HG03342 (cell line): ENCODE data around the gene MCF2L2.

Experiments
- ATAC-seq: cut with Tn5 transposase; IDR thresholded peaks from one replicate; pipeline ENCODE4 v1.9.1; 2021; ENCODE audit warnings: mild to moderate bottlenecking, moderate library complexity; ENCODE audit not compliant: unreplicated experiment

The MCF2L2 gene

DNA sequence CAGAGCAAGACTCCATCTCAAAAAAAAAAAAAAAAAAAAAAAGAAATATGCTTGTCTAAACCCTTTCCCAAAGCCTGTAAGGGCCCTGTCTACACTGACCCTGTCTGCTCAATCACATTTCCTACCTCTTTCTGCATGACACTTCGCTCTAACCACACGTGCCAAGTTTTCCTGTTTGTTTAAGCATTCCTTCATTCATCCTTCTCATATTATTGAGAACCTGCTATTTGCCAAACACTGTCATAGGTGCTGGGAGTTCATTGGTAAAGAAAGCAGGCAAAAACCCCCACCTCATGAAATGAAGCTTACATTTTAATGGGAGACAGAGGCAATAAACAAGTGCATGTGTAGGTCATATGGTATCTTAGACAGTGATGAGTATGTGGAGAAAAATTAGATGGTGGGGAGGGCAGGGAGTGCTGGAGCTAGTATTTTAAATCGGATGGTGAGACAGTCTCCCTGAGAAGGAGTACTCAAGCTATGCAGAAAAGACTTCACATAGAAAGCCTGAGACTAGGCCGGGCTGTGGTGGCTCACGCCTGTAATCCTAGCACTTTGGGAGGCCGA, 127.3 kb downstream of the MCF2L2 start:
- ATAC-seq, result no peak

DNA sequence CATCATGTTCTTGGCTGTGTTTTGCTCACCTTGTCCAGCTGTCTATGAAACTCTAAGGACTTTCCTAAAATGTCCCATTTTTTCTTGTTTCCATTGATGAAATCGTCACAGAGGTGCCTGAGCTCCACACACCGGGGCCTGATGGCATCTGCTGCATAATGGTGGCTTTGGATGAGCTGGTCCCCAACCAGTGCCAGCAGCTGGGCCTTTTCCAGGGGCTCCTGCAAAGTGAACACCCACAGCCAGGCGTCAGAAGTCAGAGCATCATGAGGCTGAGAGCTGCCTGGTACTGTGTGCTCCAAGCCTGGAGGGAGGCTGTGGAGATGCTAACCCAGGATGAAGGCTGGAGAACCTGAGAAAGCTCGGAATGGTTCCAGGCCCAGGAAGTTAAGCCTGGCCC, 128.4 kb downstream of the MCF2L2 start:
- no peak for ATAC-seq

DNA sequence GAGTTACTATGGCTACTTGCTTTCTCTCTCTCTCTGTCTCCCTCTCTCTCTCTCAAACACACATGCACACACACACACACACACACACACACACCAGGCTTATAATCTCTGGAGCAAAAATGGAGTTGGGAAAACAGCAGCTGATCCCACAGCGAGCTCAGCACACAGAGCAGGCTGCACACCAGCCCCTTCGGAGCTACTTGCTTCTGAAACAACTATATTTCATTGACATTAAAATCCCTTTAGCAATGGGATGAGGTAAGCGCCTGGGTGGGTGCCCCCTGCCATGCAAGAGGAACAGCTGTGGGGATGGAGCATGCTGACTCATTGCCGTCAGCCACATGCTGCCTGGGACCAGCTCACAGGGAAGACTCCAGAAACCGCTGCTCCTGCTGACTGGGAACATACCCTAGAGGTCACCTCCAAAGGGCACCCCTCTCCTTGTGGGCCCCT, 129.7 kb downstream of the MCF2L2 start:
- no peak for ATAC-seq

DNA sequence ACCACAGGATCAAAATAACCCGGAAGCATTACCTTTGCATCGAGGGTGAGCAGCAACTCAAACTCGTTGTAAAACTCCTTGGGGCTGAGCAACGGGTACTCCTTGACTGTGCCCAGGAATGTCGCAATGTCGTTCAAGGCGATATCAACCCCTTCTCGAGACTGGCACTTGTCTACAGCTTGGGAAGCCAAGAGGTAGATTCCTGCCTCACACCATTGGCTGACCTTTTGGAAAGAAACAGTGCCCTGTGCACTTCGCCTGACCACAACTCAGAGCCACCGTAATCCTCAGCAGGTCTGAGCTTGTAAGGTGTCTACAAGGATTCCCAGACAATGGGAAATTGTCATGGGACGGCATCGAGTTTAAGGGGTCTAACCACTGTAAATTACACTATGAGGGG, 131.5 kb downstream of the MCF2L2 start:
- no peak for ATAC-seq

DNA sequence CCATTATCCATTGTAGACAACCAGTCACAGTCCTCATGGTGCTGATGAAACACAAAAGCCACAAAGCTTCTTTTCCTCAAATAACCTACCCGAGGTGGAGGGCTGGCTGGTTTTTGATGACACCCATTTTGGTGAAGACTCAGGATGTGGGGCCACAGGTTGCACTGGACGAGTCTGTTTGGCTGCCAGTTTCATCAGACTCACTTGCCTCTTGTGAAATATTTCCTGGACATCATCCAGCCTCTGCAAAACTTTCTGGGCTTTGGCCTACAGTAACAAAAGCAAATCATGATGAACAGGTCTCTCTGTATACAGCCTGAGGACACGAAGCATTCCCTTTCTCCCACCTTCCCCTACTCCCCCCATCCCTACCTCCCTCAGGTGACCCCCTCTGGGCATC, 133.2 kb downstream of the MCF2L2 start:
- no peak for ATAC-seq

DNA sequence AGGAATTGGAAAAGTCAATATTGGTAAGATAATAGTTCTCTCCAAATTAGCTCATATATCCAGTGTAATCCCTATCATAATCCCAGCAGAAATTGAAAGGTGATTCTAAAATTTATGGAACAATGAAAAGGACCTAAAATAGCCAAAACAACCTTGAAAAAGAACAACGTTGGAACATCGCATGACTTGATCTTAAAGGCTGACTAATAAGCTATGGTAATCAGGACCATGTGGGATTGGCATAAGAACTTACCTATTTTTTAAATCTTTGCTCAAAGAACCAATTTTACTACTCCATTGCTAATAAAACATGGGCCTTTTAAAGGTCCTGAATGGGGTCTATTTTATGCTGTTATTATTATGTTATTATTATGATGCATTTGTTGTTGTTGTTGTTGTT, 134.5 kb downstream of the MCF2L2 start:
- ATAC-seq, result no peak

DNA sequence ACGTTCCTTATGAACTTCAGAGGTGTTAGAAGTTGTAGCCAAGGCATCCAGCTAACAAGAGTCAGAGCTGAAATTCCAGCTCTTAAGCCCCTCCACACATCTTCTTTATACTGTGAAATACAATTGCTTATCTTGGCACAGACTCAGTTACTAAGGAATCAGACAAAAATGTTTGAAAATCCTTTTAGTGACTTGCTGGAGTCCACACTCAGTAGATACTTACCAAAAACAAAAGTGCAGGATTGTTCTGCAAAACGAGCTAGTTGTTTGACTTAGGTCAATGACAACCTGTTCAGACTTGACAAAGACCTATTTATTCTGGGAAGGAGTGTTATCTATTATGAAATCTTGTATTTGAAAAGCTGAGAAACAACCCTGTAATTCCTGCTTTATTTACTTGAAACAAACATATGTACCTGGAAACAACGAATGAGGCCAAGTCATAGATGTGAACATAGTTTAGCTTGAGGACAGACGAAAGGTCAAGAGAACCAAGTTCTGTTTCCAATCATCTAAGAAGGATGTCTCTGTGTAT, 136.9 kb downstream of the MCF2L2 start:
- ATAC-seq, result no peak

DNA sequence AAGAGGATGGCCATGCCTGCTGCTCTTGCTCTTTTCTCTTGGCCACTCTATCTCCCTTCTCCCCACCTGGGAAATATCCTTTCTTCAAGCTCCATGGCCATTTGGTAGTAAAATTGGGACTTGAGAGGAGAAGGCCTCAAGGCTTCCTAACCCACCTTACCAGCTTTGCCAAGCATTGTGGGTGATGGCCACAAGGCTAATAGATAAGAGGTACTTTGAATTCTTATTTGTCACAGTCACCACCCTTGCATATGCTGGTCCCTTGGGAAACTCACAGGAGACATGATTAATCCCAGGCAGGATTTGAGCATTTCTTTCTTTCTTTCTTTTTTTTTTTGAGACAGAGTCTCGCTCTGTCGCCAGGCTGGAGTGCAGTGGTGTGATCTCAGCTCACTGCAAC, 138.2 kb downstream of the MCF2L2 start:
- ATAC-seq, result no peak

DNA sequence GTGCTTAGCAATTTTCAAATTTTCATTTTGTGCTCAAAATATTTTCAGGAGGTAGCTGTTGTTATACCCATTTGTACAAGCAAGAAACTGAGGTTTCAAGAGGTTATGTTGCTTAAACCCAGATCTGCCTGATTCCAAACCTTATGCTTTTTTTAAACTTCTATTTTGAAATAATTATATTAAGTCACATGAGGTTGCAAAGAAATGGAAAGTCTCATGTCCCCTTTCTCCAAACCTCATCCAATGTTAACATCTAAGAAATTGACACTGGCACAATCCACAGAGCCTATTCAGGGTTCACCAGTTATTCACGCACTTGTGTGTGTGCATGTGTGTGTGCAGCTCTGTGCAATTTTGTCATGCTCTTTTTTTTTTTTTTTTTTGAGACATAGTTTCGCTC, 140.3 kb downstream of the MCF2L2 start:
- no peak for ATAC-seq

DNA sequence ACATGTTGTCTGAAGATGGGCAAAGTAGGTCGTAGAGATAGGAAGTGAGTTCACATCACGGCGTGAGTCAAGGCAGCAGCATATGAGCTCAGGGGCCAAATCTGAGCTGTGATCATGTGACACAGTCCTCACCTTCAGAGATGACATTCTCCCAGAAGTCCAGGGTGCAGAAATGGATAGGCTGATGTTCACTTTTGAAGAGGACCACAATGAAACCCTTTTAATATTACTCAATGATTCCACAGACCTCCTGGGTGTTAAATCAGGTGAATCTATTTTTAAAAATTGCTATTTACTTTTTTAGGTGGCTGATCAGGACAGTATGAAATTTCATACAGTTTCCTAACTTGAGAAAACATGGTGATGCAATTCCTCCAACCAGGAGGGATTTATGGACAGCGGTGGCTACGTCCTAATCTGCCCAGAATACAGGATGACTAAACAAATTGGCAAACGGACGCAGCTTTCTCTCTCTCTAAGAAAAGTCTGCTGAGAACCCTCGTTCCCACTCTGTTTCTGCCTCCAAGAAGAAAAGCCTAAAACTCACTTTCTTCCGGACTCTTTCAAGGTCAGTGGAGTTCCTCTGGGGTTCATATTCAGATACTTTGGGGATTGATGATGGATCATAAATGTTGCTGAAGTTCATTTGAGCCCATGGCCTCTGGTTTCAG, 141.0 kb downstream of the MCF2L2 start:
- ATAC-seq, result no peak

DNA sequence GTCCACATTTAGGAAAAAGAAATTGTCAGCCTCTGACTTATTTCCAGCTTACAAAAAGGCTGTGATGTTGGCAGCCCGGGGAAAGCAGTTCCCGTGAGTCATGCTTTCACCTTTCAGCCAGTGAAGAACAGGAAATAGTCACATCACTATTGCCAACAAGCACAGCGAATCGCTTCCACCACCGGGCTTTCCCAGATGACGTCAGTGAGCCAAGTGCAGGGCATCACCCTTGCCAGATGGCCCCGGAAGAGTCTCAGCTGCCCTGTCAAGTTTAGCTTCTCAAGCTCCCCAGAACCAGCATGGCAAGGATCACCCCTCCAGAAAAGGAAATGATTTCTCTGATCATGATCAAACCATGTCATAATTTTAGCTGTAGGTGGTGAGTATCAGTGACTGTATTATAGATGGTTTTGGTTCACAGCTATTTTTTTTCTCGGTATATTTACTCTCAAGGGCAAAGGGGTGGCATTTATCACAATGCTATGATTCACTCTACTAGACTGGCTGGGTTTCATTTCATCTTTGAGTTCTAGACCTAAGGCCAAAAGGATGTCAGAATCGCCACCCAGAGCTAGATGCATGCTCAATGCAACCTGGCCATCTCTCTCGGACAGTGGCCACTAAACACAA, 142.5 kb downstream of the MCF2L2 start:
- peak; percentile 95 for ATAC-seq

DNA sequence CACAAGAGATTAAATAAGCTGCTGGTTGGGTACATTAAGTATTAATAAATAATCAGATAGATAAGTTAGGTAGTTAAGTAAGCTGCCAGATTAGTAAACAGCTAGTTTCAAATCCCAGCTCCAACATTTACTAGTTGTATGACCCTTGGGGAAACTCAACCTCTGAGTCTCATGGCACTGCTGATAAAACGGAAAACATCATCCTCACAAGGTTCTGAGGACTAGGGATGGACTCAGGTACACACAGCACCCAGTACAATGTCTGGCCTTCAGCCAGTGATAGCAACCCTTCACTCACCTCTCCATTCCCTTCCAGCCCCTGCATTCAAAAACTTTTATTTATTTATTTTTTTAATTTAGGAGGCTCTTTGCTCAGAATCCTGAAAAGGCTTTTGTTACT, 143.1 kb downstream of the MCF2L2 start:
- no peak for ATAC-seq

DNA sequence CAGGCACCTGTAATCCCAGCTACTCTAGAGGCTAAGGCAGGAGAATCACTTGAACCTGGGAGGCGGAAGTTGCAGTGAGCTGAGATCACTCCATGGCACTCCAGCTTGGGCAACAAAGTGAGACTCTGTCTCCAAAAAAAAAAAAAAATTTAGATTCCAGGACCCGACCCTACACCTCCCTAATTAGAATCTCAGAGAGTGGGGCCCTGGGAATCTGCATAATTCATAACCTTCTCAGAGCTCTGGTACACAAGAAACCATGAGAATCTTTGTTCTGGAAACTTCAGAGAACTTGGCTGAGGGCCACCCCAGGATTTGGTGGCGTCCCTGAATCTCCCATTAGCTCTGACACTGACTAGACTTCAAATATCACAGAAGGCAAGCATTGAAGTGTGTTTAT, 143.8 kb downstream of the MCF2L2 start:
- no peak for ATAC-seq

DNA sequence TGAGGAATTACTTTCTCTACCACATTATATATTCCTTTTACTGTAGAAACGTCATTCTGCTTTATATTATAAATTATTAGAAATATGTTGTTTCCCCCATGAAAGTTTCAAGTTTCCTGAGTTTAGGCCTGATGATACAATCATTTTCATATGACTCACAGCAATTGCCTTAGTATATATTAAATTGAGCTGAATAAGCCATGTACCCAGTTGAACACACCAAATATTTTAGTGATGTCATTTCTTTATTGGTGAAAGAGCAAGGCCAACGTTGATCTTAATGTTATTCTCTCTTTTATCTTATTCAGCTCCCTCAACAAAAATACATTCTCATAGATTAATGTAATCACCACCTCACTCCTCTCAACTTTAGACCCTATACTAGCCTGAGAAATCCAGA, 144.5 kb downstream of the MCF2L2 start:
- no peak for ATAC-seq

DNA sequence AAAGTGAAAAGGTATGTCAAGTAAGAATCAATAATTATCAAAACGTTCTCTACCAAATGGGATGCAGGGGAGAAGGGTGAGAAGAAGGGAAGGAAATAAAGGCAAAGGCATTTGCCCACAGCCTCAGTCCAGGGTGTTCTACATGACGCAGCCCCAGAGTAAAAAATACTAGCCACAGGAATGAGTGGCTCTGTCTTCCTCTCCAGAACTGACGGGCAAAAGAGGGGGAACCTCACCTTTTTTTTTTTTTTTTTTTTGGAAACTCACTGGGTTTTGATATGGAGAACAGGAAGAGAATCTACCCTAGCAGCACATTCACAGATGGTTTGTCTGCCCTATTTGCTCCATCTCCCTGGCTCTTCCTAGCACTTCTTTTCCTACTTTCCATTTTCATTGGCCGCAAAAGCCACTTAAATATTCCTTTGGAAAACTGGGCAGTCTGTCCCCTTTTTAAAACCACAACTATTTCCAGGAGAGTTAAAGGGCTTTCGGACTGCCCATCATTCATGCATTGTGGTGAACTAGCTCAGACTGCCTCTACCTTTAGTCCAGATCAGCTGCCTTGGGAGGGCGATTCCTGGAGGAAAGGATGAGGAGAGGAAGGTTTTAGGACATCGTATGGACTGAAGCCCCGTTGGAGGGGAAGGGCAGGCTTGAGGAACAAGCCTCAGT, 147.2 kb downstream of the MCF2L2 start:
- ATAC-seq, result no peak

DNA sequence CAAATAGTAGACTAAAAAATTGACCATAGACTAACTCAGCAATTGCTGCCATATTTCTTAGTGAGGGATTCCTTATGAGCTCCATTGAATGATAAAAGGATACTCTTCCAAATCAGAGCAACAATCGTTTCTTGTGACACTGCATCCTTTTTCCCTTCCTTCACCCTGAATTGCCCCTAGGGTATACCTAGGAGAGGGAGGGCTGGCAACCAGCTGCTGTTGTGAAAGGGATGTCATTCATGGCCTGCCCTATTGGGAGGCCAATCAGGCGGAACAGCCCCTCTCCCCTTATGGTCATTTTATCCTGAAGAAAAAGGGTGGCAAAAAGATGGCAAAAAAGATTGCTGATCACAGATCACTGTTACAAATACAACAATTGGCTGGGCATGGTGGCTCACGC, 149.0 kb downstream of the MCF2L2 start:
- no peak for ATAC-seq

DNA sequence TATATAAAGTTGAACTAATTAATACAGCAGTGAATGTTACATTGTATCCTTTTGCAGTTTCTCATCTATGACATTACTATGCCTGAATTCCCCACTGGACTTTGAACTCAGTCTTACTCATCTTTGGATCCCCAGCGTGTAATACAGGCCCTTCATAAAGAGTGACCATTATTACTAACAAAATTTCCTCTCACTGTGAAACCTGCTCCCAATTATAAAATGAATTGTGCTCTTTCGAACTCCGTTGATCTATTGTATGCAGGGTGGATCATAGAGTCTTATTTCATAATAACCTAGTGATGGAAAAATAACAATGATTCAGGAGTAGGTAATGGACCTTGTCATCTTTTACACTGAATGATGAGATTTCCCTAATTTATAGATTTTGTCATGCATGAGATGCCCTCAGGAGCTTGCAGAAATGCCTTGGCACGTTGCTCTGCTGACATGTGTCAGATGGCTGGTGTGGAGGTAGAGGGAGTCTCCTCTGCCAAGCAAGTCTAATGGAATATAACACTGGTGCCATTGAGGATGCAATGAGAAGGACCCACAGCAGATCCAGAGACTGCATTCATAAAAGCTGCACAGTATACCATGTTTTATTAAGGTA, 149.8 kb downstream of the MCF2L2 start:
- no peak for ATAC-seq

DNA sequence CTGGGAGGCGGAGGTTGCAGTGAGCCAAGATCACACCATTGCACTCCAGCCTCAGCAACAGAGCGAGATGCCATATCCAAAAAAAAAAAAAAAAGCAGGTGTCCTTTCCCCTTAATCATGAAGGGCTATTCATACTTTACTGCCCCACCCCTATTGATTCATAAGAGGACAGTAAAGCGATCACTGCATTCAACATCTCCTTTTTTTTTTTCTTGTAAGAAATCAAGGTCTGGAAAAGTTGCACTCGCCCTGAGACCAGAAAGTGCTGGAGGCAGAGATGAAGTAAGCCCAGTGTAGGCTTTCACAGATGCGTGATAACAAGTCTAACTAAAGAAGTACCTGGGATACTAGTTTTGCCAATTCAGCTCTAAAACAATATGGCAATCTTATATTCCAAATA, 151.2 kb downstream of the MCF2L2 start:
- ATAC-seq, result no peak

DNA sequence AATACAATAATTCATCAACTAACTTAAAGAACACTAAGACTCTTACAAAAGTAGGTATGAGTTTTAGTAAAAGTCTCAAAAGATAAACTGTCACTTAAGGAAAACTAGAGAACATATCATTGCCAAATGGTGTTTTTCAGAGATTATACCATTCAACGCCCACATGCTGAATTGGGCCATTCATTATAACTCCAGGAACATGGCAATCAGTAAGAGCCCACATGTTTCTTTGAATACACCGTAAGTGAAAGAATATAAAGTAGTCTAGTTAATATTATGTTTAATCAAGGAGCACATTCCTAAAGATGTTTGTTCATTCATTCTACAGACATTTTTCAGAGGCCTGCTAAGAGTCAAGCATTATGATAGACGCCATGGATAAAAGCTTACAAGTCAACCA, 152.5 kb downstream of the MCF2L2 start:
- ATAC-seq, result no peak

DNA sequence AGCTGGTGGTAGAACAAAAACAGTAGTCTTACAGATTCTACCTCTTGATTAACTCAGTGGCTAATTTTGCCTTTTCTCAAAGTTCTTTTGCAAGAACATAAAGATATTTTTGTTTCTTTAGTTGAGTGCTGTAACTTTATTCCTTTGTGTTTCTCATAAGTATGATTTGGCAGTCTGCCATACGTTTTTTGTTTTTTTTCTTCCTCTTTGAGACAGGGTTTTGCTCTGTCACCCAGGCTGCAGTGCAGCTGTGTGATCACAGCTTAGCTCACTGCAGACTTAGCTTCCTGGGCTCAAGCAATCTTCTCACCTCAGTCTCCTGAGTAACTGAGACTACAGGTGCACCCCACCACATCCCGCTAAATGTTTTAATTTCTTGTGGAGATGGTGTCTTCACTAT, 153.0 kb downstream of the MCF2L2 start:
- no peak for ATAC-seq

DNA sequence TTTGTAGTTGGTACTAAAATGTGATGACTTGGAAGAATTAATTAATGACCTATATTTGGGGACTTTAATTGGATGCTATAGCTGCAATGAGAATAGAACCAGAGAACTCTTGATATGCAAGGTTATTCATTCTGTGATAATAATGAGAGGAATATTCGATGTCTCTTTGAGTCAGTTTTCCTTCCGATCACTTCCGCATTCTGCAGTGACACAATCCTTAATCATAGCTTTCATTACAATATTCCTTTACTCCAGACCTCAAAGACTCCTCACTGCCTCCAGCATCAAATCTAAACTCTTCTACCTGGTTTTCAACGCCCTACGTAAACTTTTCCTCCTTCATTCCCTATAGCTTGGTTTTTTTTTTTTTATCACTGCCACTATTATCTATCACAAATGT, 153.8 kb downstream of the MCF2L2 start:
- no peak for ATAC-seq
